ENCODE data around the gene SPRTN.

Gene SPRTN

GRCh38 chr1:231322880-231323530, 15.1 kb upstream of the SPRTN start:
- Histone ChIP-seq H3K79me2 (ENCODE audit: insufficient read depth, low read depth) (no peaks in the 10 kb centered on the region), H3K9ac (no peak overlapping the region), H3K4me3 (IDR thresholded peaks at IDR 0.05; ENCODE audit: insufficient read depth, low read depth, low read length) (no peak overlapping the region), H3K4me1 (ENCODE audit: low read depth, poor library complexity, severe bottlenecking) (no peaks in the 10 kb centered on the region), H4K20me1 (ENCODE audit: insufficient read depth) (no peaks in the 10 kb centered on the region), H3K36me3 (ENCODE audit: insufficient read depth) (no peaks in the 10 kb centered on the region), H2AFZ (ENCODE audit: low read depth) (no peak overlapping the region), H3K27ac (no peak overlapping the region), H3K27me3 (ENCODE audit: insufficient read depth, low read depth) (no peaks in the 10 kb centered on the region), H3K4me2 (no peak overlapping the region)
- TF ChIP-seq CTCF (conservative IDR thresholded peaks at IDR 0.05; ENCODE audit: low read depth, low read length), result peak; percentile 36; the same call in 1 of the 2 replicates

- no peaks in the 10 kb centered on the region for H3K27me3 ChIP-seq (ENCODE audit: insufficient read depth, low read depth)
- no peak overlapping the region for H2AFZ ChIP-seq (ENCODE audit: low read depth)
- no peak overlapping the region for H3K4me3 ChIP-seq (IDR thresholded peaks at IDR 0.05; ENCODE audit: insufficient read depth, low read depth, low read length)
- no peaks in the 10 kb centered on the region for H3K4me1 ChIP-seq (ENCODE audit: low read depth, poor library complexity, severe bottlenecking)
- H4K20me1 ChIP-seq (ENCODE audit: insufficient read depth), result no peaks in the 10 kb centered on the region
- no peaks in the 10 kb centered on the region for H3K79me2 ChIP-seq (ENCODE audit: insufficient read depth, low read depth)
- no peak for TF ChIP-seq CTCF (conservative IDR thresholded peaks at IDR 0.05; ENCODE audit: low read depth, low read length)
- no peak overlapping the region for H3K4me2 ChIP-seq
- no peaks in the 10 kb centered on the region for H3K36me3 ChIP-seq (ENCODE audit: insufficient read depth)
- H3K27ac ChIP-seq, result no peak overlapping the region
- H3K9ac ChIP-seq, result no peak overlapping the region
Measured at GRCh38 chr1:231324660-231325059, 13.4 kb upstream of the SPRTN start.

- H3K4me1 ChIP-seq (ENCODE audit: low read depth, poor library complexity, severe bottlenecking), result no peaks in the 10 kb centered on the region
- TF ChIP-seq CTCF (conservative IDR thresholded peaks at IDR 0.05; ENCODE audit: low read depth, low read length), result no peak
- no peaks in the 10 kb centered on the region for H4K20me1 ChIP-seq (ENCODE audit: insufficient read depth)
- H3K4me2 ChIP-seq, result no peak overlapping the region
- no peaks in the 10 kb centered on the region for H3K79me2 ChIP-seq (ENCODE audit: insufficient read depth, low read depth)
- H3K4me3 ChIP-seq (IDR thresholded peaks at IDR 0.05; ENCODE audit: insufficient read depth, low read depth, low read length), result no peak overlapping the region
- H3K27ac ChIP-seq, result no peak overlapping the region
- no peak overlapping the region for H3K9ac ChIP-seq
- no peaks in the 10 kb centered on the region for H3K27me3 ChIP-seq (ENCODE audit: insufficient read depth, low read depth)
- H2AFZ ChIP-seq (ENCODE audit: low read depth), result no peak overlapping the region
- H3K36me3 ChIP-seq (ENCODE audit: insufficient read depth), result no peaks in the 10 kb centered on the region
Measured at GRCh38 chr1:231326248-231326647, 11.8 kb upstream of the SPRTN start.

DNA sequence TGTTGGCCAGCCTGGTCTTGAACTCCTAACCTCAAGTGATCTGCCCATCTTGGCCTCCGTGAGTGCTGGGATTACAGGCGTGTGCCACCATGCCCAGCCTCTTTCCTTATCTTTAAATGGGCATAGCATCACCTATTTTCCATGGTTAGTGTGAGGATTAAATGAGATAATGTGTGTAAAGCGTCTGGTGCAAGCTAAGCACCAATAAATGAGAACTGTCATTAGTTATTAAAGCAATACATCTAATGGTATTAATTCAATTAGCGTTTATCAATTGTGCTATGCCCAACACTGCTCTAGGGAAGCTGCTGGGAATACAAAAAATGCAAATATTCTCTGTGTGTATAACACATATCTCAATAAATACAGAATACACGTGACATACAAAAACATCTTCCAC, 10.5 kb upstream of the SPRTN start:
- no peak overlapping the region for H3K27ac ChIP-seq
- no peak overlapping the region for H2AFZ ChIP-seq (ENCODE audit: low read depth)
- H4K20me1 ChIP-seq (ENCODE audit: insufficient read depth), result no peaks in the 10 kb centered on the region
- H3K9ac ChIP-seq, result no peak overlapping the region
- no peak overlapping the region for H3K4me3 ChIP-seq (IDR thresholded peaks at IDR 0.05; ENCODE audit: insufficient read depth, low read depth, low read length)
- H3K4me2 ChIP-seq, result no peak overlapping the region
- H3K79me2 ChIP-seq (ENCODE audit: insufficient read depth, low read depth), result peaks cover 4% of the 10 kb centered on the region; the same call in 1 of the 2 replicates
- no peaks in the 10 kb centered on the region for H3K4me1 ChIP-seq (ENCODE audit: low read depth, poor library complexity, severe bottlenecking)
- TF ChIP-seq CTCF (conservative IDR thresholded peaks at IDR 0.05; ENCODE audit: low read depth, low read length), result no peak
- no peaks in the 10 kb centered on the region for H3K27me3 ChIP-seq (ENCODE audit: insufficient read depth, low read depth)
- no peaks in the 10 kb centered on the region for H3K36me3 ChIP-seq (ENCODE audit: insufficient read depth)
